ENCODE data around the gene PAK6.

PAK6 gene

DNA sequence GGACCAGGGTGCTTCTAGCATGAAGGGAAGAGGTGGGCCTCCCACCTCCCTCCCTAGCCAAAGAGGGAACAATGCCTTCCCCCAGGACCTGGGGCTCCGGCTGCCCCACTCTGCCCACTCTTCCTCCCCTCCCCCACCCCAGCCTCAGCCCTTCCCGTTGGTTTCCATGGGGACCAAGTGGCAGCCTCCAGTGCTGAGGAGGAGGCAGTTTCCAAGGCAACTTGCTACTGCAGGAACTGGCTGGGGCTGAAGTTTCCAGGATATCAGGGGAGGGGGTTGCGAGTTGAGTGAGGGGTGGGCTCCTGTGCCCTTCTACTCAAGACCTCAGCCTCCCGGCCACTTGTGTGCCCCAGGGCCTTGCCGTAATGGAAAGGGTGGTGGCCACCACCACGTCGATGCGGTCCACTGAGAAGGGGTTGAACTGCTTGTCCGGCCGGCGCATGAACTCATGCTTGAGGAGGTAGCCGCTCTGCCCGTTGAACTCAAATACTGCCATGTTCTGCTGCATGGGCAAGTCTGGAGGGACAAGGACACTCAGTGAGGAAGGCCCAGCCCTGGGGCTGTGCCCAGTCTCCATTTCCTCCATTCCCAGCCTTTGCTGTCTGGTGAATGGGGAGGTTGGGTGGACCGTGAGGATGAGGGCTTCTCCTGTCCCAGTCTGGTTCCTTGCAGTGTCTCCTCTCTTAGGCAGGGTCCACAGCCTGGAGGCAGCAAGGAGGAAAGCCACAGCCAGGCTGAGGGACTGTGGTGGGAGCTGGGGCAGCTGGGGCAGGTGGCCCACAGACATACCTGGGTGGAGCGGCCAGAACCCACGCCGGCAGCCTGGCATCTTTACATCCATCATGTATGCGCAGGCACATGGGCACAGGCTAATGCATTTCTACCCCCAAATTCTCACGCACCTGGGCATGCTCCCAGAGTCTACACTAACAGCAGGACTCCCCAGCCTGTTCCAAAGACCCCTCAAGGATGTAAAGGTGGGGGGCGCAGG is 55.3 kb downstream of the PAK6 start:
- DNase-seq: no peak

DNA sequence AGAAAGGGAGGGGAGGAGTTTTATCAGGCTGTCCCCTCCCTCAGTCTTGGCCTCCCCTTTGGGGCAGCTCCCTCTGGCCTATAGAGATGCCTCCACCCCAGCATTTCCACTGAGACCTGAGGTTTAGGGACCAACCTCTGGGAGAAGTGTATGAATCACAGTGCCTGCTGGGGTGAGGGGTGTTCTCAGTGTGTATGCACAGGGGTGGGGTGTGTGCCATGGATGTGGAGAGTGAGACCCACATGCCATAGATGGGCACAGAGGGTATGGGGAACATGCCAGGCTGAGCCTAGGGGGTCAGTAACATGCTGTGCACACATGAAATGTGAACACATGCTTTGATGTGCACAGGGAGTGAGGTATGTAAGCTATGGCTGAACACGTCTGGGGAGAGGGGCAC is 56.4 kb downstream of the PAK6 start:
- DNase-seq: no peak

DNA sequence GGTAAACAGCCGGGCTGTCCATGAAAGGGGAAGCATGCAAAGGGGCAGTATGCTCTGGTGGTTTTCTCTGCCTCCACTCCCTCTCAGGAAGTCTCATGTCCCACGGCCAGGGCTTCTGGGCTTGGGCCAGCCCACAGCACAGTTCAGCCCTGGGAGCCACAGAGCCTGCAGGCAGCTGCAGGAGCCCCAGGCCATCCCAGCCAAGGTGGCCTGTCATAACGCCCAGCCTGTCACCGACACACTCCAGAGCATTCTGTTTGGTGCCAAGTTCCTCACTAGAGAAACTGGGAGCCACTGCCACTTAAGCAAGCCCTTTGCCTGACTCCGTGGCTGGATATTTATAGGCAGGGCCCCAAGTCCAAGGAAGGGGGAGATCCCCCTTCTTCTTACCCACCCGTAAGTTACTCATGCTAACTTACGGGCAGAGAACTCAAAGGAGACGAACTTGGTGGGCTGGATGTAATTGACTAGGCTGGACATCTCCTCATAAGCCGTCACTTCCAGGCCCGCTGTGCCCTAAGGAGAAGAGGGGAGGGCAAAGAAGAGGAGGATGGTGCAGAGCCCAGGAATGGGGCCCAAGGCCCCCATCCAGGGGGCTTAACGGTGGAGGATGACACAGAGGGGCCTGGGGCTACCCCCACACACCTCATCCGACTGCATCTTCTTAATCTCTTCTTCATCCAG is 57.2 kb downstream of the PAK6 start:
- DNase-seq: no peak

DNA sequence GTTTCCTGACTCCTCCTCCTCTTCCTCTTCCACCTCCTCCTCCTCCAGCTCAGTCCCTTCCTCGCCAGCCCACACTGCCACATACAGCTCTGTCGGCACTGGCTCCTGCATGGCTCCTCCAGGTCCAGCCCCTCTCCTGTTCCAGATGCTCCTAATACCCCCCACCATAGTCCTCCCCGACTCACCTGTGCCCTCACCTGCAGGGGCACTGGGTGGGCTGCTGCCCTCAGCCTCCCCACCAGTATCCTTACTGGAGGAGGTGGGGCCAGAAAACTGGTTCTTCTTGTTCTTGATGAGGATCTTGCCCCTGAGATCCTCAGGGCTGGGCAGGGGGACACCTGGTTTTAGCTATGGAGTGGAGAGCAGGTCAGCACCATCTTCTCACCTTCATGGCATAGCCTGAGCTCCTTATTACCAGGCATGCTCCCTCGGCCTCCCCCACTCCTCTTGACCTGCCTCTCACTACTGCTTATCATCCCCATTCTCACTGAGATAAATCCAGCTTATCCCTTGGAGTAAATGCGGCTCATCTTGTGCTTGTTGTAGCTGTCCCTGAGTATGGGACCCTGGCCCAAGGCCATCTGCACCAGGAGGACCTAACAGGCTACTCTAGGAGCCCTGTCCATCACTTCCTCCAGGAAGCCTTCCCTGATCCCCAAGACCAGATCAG is 57.8 kb downstream of the PAK6 start:
- no peak for DNase-seq

DNA sequence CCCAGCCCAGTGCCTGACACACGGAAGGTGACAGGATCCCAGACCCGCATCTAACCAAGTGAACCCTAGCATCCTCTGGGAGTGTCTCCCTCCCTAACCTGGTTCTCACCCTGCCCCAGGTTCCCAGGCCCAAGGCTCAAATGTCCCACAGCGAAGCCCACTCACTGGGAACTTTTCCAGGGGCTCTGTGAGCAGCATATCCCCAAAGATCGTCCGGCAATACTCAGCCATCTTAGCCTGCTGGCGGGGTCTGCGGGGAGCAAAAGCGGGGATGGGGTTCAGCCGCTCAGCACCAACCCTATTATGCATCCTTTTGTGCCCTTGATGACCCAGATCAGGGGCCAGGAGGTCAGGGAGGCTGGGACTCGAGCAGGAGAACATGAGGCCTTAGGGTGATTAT is 58.5 kb downstream of the PAK6 start:
- DNase-seq: no peak

DNA sequence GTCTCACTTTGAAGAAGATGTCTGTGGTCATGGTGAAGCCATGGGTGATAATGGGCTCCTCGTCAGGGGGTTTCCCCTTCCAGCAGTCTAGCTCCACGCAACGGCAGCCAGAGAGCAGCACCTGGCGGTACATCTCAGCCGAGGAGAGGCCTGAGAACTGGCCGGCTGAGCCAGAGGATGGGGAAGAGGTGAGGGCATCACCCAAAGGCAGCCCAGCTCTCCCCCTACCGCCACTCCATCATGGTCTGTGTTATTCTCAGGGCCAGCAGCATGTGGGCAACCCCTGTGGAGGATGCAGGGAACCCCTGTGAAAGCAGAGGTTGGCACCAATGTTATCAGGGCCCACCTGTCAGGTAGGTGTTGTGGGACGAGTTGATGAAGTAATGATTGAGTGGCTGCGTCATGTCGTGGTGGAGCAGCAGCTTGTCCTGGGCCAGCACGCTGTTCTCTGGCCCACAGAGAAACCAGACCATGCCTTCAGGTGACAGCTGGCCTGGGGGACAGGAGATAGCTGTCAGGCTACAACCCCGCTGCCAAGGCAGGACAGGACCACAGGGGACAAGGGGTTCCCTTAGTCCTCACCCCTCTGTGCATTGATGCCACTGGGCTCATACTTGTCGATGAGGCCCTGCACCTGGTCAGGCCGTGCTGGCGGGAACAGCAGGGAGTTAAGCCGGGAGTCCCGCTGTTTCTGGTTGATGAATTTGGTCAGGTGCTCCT is 59.5 kb downstream of the PAK6 start:
- DNase-seq: no peak

DNA sequence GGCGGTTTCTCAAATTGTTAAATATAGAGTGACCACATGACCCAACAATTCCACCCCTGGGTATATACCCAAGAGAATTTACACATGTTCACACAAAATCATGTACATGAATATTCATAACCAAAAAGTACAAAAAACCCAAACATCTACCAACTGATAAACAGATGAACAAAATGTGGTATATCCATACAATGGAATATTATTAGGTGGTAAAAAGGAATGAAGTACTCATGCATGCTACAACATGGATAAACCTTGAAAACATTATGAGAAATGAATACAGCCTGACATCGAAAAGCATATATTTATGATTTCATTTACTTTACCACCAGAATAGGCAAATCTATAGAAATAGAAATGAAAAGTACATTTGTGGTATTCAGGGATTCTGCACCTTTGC is 61.5 kb downstream of the PAK6 start:
- DNase-seq: no peak

DNA sequence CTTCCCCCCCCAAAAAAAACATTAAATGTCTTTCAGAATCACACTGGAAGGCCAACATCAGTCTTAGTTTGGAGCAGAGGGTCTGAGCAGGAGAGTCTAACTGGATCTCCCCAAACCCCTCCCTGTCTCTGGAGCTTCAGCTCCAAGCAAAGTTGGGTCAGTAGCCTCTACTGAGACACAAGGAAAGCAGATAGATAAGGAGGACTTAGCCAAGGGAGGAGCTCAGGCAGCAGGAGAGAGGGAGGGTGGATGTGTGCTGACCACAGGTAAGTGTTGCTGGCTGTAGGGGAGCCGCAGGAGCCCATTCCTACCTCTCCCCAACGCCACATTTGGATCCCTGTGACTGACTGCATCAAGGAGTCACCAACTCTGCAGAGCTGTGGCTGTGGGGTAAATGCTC is 61.9 kb downstream of the PAK6 start:
- DNase-seq: no peak

DNA sequence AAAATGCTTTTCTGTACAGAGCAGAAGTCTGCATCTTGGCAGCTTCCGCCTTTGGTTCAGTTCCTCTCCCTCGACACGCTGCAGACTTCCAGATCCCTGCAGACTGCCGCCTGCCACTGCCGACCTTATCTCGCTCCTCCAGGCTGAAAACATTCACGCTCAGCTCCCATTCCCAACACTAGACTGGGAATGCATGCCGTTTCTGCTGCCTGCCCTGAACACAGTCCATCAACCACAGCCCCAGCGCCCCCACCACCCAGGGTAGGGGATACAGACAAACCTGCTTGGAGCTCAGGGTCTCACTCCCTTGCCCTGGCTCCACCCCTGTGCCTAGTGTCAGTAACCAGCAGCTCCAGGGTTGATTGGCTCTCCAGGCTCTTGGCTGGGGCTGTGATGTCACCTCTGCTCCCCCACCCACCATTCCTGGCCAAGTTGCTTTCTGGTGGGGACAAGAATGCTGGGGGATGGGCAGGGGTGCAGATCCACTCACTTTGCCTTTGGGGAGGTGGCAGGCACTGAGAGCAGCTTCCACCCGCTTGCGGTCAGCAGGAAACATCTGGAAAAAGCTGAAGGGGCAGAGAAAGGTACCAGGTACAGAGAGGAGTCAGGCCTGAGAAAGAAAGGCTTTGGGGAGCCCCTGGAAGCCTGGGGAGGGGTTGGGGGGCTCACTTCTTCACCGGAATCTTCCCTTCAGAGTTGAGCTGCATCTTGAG is 62.8 kb downstream of the PAK6 start:
- no peak for DNase-seq

DNA sequence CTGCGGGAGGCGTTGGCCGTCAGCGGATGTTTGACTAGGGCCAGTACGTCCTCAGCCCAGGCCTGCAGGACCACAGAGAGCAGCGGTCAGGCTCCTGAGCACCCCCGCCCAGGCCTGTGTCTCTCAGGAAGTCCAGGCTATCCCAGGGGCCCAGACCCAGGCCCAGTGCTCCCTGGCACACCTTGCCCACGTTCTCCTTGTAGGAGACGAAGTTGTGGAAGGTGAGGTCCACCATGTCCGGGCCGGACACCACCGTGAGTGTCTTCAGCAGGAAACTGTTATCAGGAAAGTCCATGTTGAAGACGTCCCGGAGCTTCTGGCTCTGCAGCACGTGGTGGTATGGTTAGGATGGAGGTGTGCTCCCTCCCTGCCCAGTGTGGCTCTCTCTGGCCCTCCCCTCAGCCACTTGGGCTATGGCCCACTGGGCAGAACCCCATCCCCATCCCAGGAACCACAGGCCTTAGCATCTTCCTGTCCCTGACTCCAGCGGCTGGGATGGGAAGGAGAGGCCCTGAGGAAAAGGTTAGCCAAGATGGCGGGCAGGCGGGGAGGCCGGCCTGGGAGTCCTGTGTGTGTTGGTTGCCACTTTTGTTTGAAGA is 63.5 kb downstream of the PAK6 start:
- no peak for DNase-seq

DNA sequence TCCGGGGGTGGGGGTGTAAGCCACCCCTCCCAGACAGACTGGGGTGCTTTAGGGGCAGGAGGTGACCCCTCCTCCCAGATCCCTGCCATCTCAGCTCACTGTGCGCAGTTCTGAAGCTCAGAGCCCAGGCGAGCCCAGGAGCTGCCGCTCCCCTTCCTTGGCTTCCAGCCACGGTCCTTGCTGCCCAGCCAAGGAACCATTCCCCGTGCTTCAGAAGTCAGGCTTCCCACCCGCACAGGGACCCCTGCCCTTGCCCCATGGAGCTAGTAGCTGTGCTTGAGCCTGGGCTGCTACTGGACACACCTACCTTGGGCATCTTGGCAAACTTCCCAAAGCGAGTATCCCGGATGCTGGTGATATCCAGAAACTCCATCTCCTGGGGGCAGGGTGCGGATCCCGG is 64.1 kb downstream of the PAK6 start:
- DNase-seq: no peak

DNA sequence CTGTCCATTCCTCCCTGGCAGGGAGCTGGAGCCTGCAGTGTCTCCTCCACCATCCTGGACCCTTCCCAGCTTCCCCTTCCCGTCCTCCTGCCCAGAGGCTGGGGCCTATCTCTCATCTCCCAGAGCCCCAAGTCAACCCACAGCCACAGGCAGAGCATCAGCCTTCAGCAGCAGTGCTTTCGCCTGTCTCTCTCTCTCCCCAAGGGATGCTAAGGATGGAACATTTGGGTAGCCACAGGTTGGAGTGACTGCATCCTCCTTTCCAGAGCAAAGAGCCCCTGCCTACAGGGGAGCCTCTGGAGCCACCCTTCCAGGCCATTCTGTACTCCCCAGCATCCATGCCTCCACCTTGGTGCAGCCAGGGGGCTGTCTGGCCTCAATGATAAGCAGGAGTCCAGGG is 64.7 kb downstream of the PAK6 start:
- no peak for DNase-seq

DNA sequence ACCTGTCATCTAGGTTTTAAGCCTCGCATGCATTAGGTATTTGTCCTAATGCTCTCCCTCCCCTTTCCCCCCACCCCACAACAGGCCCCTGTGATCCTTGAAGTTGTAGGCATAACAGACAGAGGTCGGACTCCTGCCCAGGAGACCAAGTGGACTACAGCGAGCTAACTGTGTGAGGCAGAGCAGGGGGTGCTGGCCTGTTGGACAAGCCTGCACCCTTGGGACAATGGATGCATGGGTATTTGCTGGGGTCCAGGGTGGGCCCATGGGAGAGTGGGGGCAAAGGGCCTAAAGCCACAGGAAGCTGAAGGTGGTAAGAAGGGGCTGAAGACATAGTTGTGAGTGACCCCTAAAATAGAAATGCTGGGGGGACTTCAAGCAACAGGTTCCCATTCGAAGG is 66.4 kb downstream of the PAK6 start:
- no peak for DNase-seq

DNA sequence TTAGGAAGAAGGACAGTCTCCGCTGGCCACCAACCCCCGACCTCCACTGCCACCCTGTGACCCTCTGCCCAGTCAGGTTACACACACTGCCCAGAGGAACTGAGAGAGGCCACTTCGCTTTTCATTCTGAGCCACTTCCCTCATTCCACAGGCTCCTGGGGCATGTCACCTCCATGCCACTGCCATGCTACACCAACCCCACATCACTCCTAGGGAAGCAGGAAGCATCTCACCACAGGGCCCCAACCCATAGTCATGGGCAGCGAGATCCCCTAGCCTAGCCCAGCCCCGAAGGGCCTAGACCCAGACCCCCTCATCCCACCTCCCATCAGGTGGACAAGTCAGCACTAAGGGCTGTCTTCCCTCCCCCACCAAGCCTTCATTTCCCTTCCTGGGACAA is 67.5 kb downstream of the PAK6 start:
- DNase-seq: no peak

DNA sequence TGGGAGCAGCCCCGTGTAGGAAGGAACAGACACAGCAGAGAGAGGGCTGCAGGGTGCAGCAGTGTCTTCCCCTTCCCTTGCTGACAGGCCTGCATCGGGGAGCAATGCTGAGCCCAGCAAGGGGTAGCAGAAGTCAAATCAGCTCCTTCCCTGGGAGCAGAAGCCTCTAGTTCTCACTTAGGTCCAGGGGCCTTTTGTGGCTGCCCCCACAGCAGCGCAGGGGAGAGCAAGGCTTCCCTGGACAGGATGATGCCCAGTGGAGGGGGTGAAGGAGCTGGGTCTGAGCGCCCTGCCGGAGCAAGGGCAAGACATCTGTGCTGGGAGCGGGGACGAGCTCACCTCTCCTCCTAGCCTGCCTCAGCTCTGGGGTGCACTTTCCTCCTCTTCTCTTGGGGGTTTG is 68.0 kb downstream of the PAK6 start:
- DNase-seq: no peak

DNA sequence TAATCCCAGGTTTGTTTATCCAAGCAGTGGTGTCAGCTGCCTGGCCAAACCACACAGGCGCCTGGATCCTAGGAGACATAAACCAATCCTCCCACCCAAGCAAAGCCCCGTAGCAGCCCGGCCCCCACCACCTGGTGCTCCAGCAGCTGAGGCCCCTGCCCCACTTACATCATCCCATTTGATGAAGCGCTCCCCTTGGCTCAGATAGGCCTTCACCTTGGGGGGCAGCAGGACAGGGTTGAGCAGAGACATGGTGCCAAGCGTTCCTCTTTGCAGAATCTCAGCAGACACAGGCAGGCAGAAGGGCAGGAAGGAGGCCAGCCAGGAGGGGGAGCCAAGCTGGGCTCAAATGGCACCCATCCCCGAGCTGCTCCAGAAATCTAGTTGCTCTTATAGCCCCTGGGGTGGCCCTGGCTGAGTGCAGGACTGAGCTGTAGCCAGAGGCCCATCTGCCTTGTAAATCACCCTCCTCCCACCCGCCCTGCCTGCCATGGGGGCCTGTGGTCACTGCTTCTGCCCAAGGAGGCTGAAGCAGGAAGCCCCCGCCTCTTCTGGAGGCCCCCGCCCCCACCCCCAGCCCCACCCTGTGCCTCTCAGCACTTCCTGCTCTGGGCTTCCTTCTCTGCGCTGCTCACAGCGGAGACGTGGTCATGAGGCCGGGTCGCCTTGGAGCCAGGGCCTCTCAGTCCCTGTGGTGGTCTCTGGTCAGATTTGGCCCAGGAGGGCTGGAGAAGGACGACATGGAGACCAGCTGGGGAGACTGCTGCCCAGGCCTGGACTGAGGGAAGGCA is 68.8 kb downstream of the PAK6 start, which contains the start of gene PLCB2:
TSS of gene PLCB2 (minus strand) at position 515 of the 791 bp plus-strand sequence. CDS start at position 252, 263 bp downstream.
- no peak for DNase-seq

DNA sequence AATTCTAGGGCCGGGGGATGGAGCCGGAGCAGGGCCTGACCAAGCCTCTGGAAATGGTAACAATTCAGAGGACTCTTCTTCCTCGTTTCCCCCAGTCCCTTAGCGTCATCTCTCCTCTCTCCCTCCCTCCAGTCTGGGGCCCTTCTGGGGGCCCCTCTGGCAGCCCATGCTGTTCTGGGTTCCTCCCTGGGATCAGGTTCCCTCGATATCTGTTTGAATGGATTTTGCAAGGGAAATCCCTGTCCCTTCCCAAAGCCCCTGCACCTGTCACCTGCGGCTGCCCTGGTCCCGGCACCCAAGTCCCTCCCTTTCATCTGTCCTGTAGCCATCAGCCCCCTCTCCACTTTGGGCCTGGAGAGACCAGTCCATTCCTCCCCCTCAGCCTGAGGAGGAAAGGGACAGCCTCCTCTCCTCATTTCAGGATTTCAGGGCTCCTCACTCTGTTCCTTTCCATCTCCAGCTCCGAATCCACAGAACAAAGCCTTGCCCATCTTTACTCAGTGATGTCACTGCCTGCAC is 70.5 kb downstream of the PAK6 start:
- DNase-seq: no peak

DNA sequence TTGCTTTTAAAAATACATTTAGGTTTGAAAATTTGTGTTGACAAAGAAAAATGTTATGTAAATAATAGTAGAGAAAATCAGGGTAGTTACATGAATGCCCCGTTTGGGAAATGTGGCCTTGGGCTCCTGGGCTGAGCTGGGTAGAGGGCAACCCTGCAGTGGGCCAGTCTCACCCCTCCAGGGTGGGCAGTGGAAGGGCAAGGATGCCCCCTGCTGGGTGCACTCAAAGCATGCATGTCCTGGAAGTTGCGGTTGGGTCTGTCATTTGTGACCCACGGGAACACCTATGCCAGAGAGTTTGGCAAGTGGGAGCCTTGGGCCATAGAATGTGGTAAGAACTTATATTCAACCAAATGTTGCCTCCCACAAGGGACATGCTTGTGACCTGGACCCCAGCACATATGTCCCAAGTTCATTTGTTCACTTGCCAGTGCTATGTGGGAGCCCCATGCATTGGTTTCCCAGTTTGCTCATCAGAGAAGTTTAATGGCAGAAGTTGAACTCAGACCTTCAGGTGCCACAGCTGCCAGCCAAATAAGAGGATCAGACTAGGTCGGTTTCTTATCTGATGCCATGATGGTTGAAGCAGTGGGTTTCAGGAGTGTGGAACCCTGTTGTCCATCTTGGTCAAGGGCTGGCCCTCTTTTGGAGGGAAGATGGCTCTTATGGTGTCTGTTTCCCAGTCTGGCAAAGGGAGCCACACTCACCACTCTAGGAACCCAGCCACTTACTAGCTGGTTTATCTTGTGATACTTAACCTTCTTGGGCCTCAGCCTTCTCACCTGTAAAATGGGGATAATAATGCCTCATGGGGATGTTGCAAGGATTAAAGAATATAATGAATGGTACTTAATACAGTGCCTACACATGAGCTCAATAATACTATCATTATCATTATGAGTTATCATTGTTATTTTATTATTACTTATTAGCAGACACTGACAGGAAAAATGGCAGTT is 71.4 kb downstream of the PAK6 start:
- no peak for DNase-seq

DNA sequence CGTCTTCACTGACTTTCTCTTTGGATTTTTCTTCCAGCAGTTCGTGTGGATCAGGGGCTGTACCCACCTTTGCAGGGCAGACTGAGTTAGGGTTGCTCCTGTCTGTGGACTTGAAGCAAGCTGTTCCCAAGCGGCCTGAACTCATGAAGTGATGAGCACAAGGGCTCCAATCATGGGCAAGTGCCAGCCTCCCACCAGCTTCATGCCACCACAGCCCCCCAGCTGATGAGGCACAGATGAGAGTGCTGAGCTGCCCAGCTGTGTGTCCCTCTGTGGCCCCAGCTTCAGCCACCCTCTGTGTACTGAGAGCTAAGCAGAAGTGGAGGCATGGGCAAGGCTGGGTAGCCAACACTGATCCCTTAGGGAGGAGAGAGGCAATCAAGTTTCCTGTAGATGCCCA is 72.1 kb downstream of the PAK6 start:
- no peak for DNase-seq
